ENCODE measurements around the gene NPY. TPM values are rescaled to one million over a fixed set of nuclear protein-coding genes. Genes with fewer than 3 reads are reported as not detected.

Gene NPY
- total RNA-seq, 1 experiment from 2014 or later: not detected

GRCh38 chr7:24298696-24299095 lies 14.7 kb downstream of the NPY start:
- Histone ChIP-seq H3K4me1 (ENCODE audit: control insufficient read depth in 1 of 2, insufficient read depth in 2 of 2, low read length in 2 of 2) (no peaks in the 10 kb centered on the region), H2AFZ (ENCODE audit: low read depth, low read length, poor library complexity, severe bottlenecking) (no peak overlapping the region), H3K79me2 (ENCODE audit: insufficient read depth, low read length) (no peaks in the 10 kb centered on the region), H3K9me2 (ENCODE audit: insufficient read depth) (no peaks in the 10 kb centered on the region), H3K9ac (ENCODE audit: low read length) (no peak overlapping the region), H4K20me1 (ENCODE audit: insufficient read depth) (no peaks in the 10 kb centered on the region), H3K4me2 (ENCODE audit: low read length) (no peak overlapping the region), H3K4me3 (replicated peaks in 1 of 2; ENCODE audit: low read depth in 1 of 2, low read length in 2 of 2) (no peak overlapping the region), H3K36me3 (ENCODE audit: control insufficient read depth in 1 of 2, insufficient read depth in 2 of 2, low read length in 2 of 2) (no peaks in the 10 kb centered on the region), H3K27ac (ENCODE audit: low read depth, low read length) (no peak overlapping the region), H3K27me3 (ENCODE audit: insufficient read depth, low read length) (peaks cover 9% of the 10 kb centered on the region; the same call in 1 of the 2 replicates), H3K9me3 (ENCODE audit: control insufficient read depth in 1 of 2, insufficient read depth in 1 of 2, low read depth in 1 of 2, low read length in 2 of 2) (no peaks in the 10 kb centered on the region)
- ChIA-PET POLR2A (no interaction called here), CTCF (interaction anchor here (1.5 kb wide), 1 partner anchor 9 kb away, joined by 3 read pairs; no protein-coding TSS in a partner anchor), RAD21 (ENCODE audit: low non-redundant PET in 1 of 2, low total read pairs in 2 of 2, uncharacterized antibody in 2 of 2, unreplicated experiment in 2 of 2) (no interaction called here)
- intact Hi-C loops (cut with micrococcal nuclease): loop anchor here (10.0 kb wide), 1 partner anchor 426 kb away; no protein-coding TSS in a partner anchor
- DNase-seq (ENCODE audit: low read depth, low spot score) (no peak), ATAC-seq (no peak)
- BruUV-seq (replicated peaks): no TSS peak
- no peak for TF ChIP-seq ELF1 (IDR thresholded peaks at IDR 0.05; ENCODE audit: borderline replicate concordance, low read depth)
- no peak for TF ChIP-seq ZNF274 (IDR thresholded peaks at IDR 0.05; ENCODE audit: low read depth, low read length)
- TF ChIP-seq CBX3 (IDR thresholded peaks at IDR 0.05; ENCODE audit: low read depth): no peak
- TF ChIP-seq RAD21 (IDR thresholded peaks at IDR 0.05; ENCODE audit: low read depth): no peak
- TF ChIP-seq ZFX (IDR thresholded peaks at IDR 0.05): no peak
- TF ChIP-seq EZH2phosphoT487 (IDR thresholded peaks at IDR 0.05; ENCODE audit: borderline replicate concordance): no peak
- TF ChIP-seq, protein P1, sequence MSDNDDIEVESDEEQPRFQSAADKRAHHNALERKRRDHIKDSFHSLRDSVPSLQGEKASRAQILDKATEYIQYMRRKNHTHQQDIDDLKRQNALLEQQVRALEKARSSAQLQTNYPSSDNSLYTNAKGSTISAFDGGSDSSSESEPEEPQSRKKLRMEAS (IDR thresholded peaks at IDR 0.05): no peak
- no peak for TF ChIP-seq ZBTB33 (IDR thresholded peaks at IDR 0.05; ENCODE audit: extremely low read depth, insufficient replicate concordance, low read length)
- no peak for TF ChIP-seq CEBPB (IDR thresholded peaks at IDR 0.05; ENCODE audit: low read depth)
- TF ChIP-seq YY1 (IDR thresholded peaks at IDR 0.05; ENCODE audit: extremely low read depth, insufficient replicate concordance, low read depth, low read length): no peak
